Skeletal muscle cell (primary cell): Measurements from ENCODE around the gene CEP131.

Source experiments
- DNase-seq: peaks from one replicate; pipeline ENCODE4 v3.0.0-alpha.2; 2010; ENCODE audit warnings: low read depth
- H3K4me3 ChIP-seq: 2 replicates; pipeline ENCODE4 v1.5.1; 2011; ENCODE audit warnings: low read depth, mild to moderate bottlenecking, control low read depth, low read length, moderate library complexity

CEP131 gene

GRCh38 chr17:81142301-81143199 lies 80.2 kb downstream of the CEP131 start:
- no peak overlapping the region for H3K4me3 ChIP-seq
- DNase-seq = peak; percentile 12

GRCh38 chr17:81140695-81141094 lies 82.1 kb downstream of the CEP131 start:
- H3K4me3 ChIP-seq = no peak overlapping the region
- no peak for DNase-seq

GRCh38 chr17:81140018-81140417 lies 82.7 kb downstream of the CEP131 start:
- no peak for DNase-seq
- H3K4me3 ChIP-seq = no peak overlapping the region
